Brain microvascular endothelial cell (primary cell): ENCODE data around the gene STMN3.
A peak's percentile ranks its signal among the peaks of the same experiment; 100 is the strongest.

ENCODE experiments used
- DNase-seq: peaks from one replicate; pipeline ENCODE4 v3.0.0-alpha.2; 2020
- H3K27ac ChIP-seq: fragments of 250-450 bp; sonication (Bioruptor Pico); 2 replicates; pipeline ENCODE4 v1.5.1; 2020; ENCODE audit warnings: mild to moderate bottlenecking, moderate library complexity
- H3K27me3 ChIP-seq: fragments of 250-450 bp; sonication (Bioruptor Pico); replicated peaks from 2 replicates; pipeline ENCODE4 v1.5.1; 2020; ENCODE audit warnings: mild to moderate bottlenecking
- H3K36me3 ChIP-seq: fragments of 250-450 bp; sonication (Bioruptor Pico); replicated peaks from 2 replicates; pipeline ENCODE4 v1.5.1; 2020; ENCODE audit warnings: mild to moderate bottlenecking
- H3K4me3 ChIP-seq: 2 replicates; pipeline ENCODE4 v1.5.1; 2011; ENCODE audit warnings: low read depth, mild to moderate bottlenecking, control low read depth, low read length, moderate library complexity
- CTCF ChIP-seq: IDR thresholded peaks from 2 replicates; pipeline ENCODE4 v1.5.1; 2011; ENCODE audit warnings: low read depth, mild to moderate bottlenecking, moderate library complexity, low read length, control low read depth, inconsistent platforms; ENCODE audit errors: missing control alignments
- in situ Hi-C: cut with HindIII; loops from 2 replicates; pipeline ENCODE4 v1.10.0; 2017; ENCODE audit warnings: low sequenced_read_pairs, low pct_ligation_motif_present

Gene STMN3

GRCh38 chr20:63624486-63624885 lies 28.7 kb downstream of the STMN3 start:
- H3K36me3 ChIP-seq: no peaks in the 10 kb centered on the region
- TF ChIP-seq CTCF: no peak
- no peaks in the 10 kb centered on the region for H3K27me3 ChIP-seq
- in situ Hi-C loops: no loop called here
- no peak overlapping the region for H3K27ac ChIP-seq
- peak; percentile 9 for DNase-seq
- H3K4me3 ChIP-seq: no peak overlapping the region

- H3K27me3 ChIP-seq: no peaks in the 10 kb centered on the region
- no peak for TF ChIP-seq CTCF
- peaks cover 13% of the 10 kb centered on the region for H3K36me3 ChIP-seq
- in situ Hi-C loops: no loop called here
- H3K4me3 ChIP-seq: no peak overlapping the region
- DNase-seq: no peak
- no peak overlapping the region for H3K27ac ChIP-seq
These were observed 30.5 kb downstream of the STMN3 start for GRCh38 chr20:63622732-63623131.

GRCh38 chr20:63622096-63622495 lies 31.1 kb downstream of the STMN3 start:
- in situ Hi-C loops: no loop called here
- no peak for TF ChIP-seq CTCF
- H3K27ac ChIP-seq: no peak overlapping the region
- no peaks in the 10 kb centered on the region for H3K27me3 ChIP-seq
- no peak overlapping the region for H3K4me3 ChIP-seq
- H3K36me3 ChIP-seq: peaks cover 14% of the 10 kb centered on the region
- no peak for DNase-seq

GRCh38 chr20:63620991-63621390 lies 32.2 kb downstream of the STMN3 start:
- Histone ChIP-seq H3K4me3 (no peak overlapping the region), H3K27me3 (no peaks in the 10 kb centered on the region), H3K36me3 (peaks cover 20% of the 10 kb centered on the region), H3K27ac (no peak overlapping the region)
- no peak for DNase-seq
- in situ Hi-C loops: no loop called here
- no peak for TF ChIP-seq CTCF

GRCh38 chr20:63619505-63619904 lies 33.7 kb downstream of the STMN3 start:
- peaks cover 27% of the 10 kb centered on the region for H3K36me3 ChIP-seq

More at GRCh38 chr20:63619505-63619904, 33.7 kb downstream of the STMN3 start:
- no peak overlapping the region for H3K4me3 ChIP-seq
- DNase-seq: no peak
- in situ Hi-C loops: no loop called here
- no peak for TF ChIP-seq CTCF
- H3K27ac ChIP-seq: no peak overlapping the region
- no peaks in the 10 kb centered on the region for H3K27me3 ChIP-seq
